CD8-positive, alpha-beta memory T cell (primary cell): ENCODE measurements around the gene SIK1. TPM values are rescaled to one million over a fixed set of nuclear protein-coding genes. Genes with fewer than 3 reads are reported as not detected.

Source experiments
- CTCF ChIA-PET: fragments of 350-600 bp; sonication (Branson Sonifier 250); formaldehyde crosslinking; loops from one replicate; lab custom pipeline; 2021; ENCODE audit warnings: antibody characterized with exemption; lab: Charles Lee
- POLR2A ChIA-PET: fragments of 350-600 bp; sonication (Branson Sonifier 250); formaldehyde crosslinking; loops from one replicate; lab custom pipeline; 2021; ENCODE audit warnings: antibody characterized with exemption; lab: Charles Lee
- DNase-seq, 5 donors: peaks; one replicate each; pipeline versions ENCODE4 v3.0.0 to v3.0.0-alpha.2; 2020 to 2022; ENCODE audit warnings: mixed read lengths in 1 of 5
- H3K27ac ChIP-seq: one replicate; pipeline ENCODE4 v1.7.0; 2013; ENCODE audit warnings: low read depth, mild to moderate bottlenecking, low read length, moderate library complexity
- H3K27me3 ChIP-seq: 2 replicates; pipeline ENCODE4 v1.7.0; 2013; ENCODE audit warnings: low read length, mild to moderate bottlenecking; ENCODE audit not compliant: insufficient read depth, poor library complexity, severe bottlenecking
- H3K36me3 ChIP-seq: 2 replicates; pipeline ENCODE4 v1.7.0; 2013; ENCODE audit warnings: mild to moderate bottlenecking, low read length, moderate library complexity; ENCODE audit not compliant: insufficient read depth
- H3K4me1 ChIP-seq: 2 replicates; pipeline ENCODE4 v1.7.0; 2013; ENCODE audit warnings: mild to moderate bottlenecking, low read length, moderate library complexity; ENCODE audit not compliant: insufficient read depth
- H3K4me3 ChIP-seq: 2 replicates; pipeline ENCODE4 v1.7.0; 2013; ENCODE audit warnings: mild to moderate bottlenecking, low read length
- H3K9me3 ChIP-seq: 2 replicates; pipeline ENCODE4 v1.7.0; 2013; ENCODE audit warnings: mild to moderate bottlenecking, low read length
- H3K27ac Mint-ChIP-seq, 8 donors: one replicate each; pipeline ENCODE4 v1.8.0; 2020 to 2021; ENCODE audit warnings: mixed read lengths in 8 of 8, mild to moderate bottlenecking in 6 of 8, inconsistent platforms in 3 of 8, moderate library complexity in 3 of 8
- H3K27me3 Mint-ChIP-seq, 2 donors: one replicate each; pipeline ENCODE4 v1.8.0; 2020 to 2021; ENCODE audit warnings: mixed read lengths in 2 of 2, mild to moderate bottlenecking in 1 of 2, moderate library complexity in 1 of 2
- H3K36me3 Mint-ChIP-seq, 3 donors: one replicate each; pipeline ENCODE4 v1.8.0; 2020 to 2021; ENCODE audit warnings: mixed read lengths in 3 of 3, inconsistent platforms in 1 of 3, mild to moderate bottlenecking in 1 of 3
- H3K4me1 Mint-ChIP-seq, 3 donors: one replicate each; pipeline ENCODE4 v1.8.0; 2020 to 2021; ENCODE audit warnings: mixed read lengths in 3 of 3, inconsistent platforms in 1 of 3, mild to moderate bottlenecking in 1 of 3
- H3K4me3 Mint-ChIP-seq, 7 donors: one replicate each; pipeline ENCODE4 v1.8.0; 2020 to 2021; ENCODE audit warnings: mixed read lengths in 7 of 7, mild to moderate bottlenecking in 6 of 7, moderate library complexity in 4 of 7, inconsistent platforms in 2 of 7
- H3K9me3 Mint-ChIP-seq, 5 donors: one replicate each; pipeline ENCODE4 v1.8.0; 2020 to 2022; ENCODE audit warnings: mixed read lengths in 5 of 5, mild to moderate bottlenecking in 3 of 5, moderate library complexity in 2 of 5, inconsistent platforms in 1 of 5
- polyA plus RNA-seq: library from polyadenylated mRNA; unstranded; fragments of 300-500 nt; fragmentation: Illumina TruSeq; gene quantifications from one replicate; pipeline ENCODE4 v1.2.3, GENCODE V29; 2021
- total RNA-seq, 2 experiments: library from RNA; stranded (reverse); gene quantifications; one replicate each; pipeline ENCODE4 v1.2.3, GENCODE V29; 2021

The SIK1 gene
- total and polyA plus RNA-seq, 3 experiments from 2014 or later, result 0.62 to 6.0 (median 4.6) TPM

- H3K9me3 ChIP-seq, result no peaks in the 10 kb centered on the region
- Mint-ChIP-seq H3K4me1 (peaks cover 0 to 3% (median 0%) of the 10 kb centered on the region in 3 donors), H3K36me3 (no peaks in the 10 kb centered on the region), H3K4me3 (no peak overlapping the region), H3K9me3 (no peaks in the 10 kb centered on the region), H3K27ac (peak overlapping the region in 4 of 8 donors; percentile 52 to 76 (median 71)), H3K27me3 (peaks cover 0 to 3% of the 10 kb centered on the region in 2 donors)
- H3K4me1 ChIP-seq, result no peaks in the 10 kb centered on the region
- no peak for DNase-seq
- H3K27me3 ChIP-seq, result no peaks in the 10 kb centered on the region
- H3K27ac ChIP-seq, result no peak overlapping the region
- CTCF ChIA-PET, result no interaction called here
- H3K4me3 ChIP-seq, result no peak overlapping the region
- POLR2A ChIA-PET, result no interaction called here
- no peaks in the 10 kb centered on the region for H3K36me3 ChIP-seq
Measured at GRCh38 chr21:43369124-43369523, 57.8 kb downstream of the SIK1 start.

GRCh38 chr21:43368685-43369084 lies 58.2 kb downstream of the SIK1 start:
- ChIA-PET CTCF (no interaction called here), POLR2A (no interaction called here)
- no peaks in the 10 kb centered on the region for H3K36me3 ChIP-seq
- H3K9me3 Mint-ChIP-seq, result no peaks in the 10 kb centered on the region
- no peaks in the 10 kb centered on the region for H3K27me3 ChIP-seq
- no peaks in the 10 kb centered on the region for H3K9me3 ChIP-seq
- H3K4me3 ChIP-seq, result no peak overlapping the region
- H3K4me1 ChIP-seq, result no peaks in the 10 kb centered on the region
- no peaks in the 10 kb centered on the region for H3K36me3 Mint-ChIP-seq
- no peak for DNase-seq
- H3K27ac ChIP-seq, result no peak overlapping the region
- peaks cover 0 to 3% (median 0%) of the 10 kb centered on the region in 3 donors for H3K4me1 Mint-ChIP-seq
- no peak overlapping the region for H3K4me3 Mint-ChIP-seq
- H3K27me3 Mint-ChIP-seq, result peaks cover 0 to 3% of the 10 kb centered on the region in 2 donors
- peak overlapping the region in 4 of 8 donors; percentile 52 to 76 (median 71) for H3K27ac Mint-ChIP-seq

DNA sequence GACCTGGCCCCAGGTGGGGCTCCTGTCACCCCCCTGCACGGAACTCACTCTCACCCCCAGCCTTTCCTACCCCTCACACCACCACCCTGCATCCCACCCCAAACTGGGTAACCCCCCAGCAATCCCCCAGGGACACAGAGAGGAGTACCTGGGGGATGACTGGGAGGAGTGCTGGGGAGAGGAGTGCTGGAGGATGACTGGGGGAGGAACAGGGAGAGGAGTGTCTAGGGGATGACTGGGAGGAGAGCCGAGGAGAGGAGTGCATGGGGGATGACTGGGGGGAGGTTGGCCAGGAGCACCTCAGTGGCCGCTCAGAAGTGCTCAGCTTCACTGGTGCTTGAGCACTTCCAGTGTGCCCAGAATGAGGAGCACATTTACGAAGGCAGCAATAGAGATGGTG lies 59.1 kb downstream of the SIK1 start:
- Mint-ChIP-seq H3K27me3 (peaks cover 0 to 4% of the 10 kb centered on the region in 2 donors), H3K9me3 (no peaks in the 10 kb centered on the region), H3K4me1 (peaks cover under 1 to 8% (median 2%) of the 10 kb centered on the region in 3 donors), H3K36me3 (no peaks in the 10 kb centered on the region), H3K4me3 (no peak overlapping the region), H3K27ac (peak overlapping the region in 1 of 8 donors; percentile 70)
- H3K27me3 ChIP-seq, result no peaks in the 10 kb centered on the region
- no peak overlapping the region for H3K27ac ChIP-seq
- no peak for DNase-seq
- H3K4me3 ChIP-seq, result no peak overlapping the region
- POLR2A ChIA-PET, result no interaction called here
- H3K4me1 ChIP-seq, result peaks cover 8% of the 10 kb centered on the region
- CTCF ChIA-PET, result no interaction called here
- no peaks in the 10 kb centered on the region for H3K9me3 ChIP-seq
- no peaks in the 10 kb centered on the region for H3K36me3 ChIP-seq

DNA sequence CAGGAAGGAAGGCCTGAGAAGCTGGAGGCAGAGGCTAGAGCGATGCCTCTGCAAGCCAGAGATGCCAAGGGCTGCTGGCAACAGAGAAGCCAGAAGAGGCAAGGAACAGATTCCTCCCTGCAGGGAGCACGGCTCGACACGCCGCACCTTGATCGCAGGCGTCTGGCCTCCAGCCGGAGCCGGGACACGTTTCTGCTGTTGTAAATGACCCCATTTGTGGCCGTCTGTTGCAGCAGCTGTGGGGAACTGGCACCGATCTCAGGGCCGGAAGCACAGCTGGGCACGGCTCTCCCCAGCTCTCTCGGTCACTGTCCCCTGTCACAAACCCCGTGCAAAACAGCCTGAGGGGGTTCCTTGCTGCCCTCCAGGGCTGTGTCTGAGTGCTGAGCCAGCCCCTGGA lies 59.6 kb downstream of the SIK1 start:
- ChIA-PET CTCF (no interaction called here), POLR2A (no interaction called here)
- Mint-ChIP-seq H3K4me3 (no peak overlapping the region), H3K27me3 (peaks cover 0 to 8% of the 10 kb centered on the region in 2 donors), H3K36me3 (no peaks in the 10 kb centered on the region), H3K4me1 (peaks cover 6 to 14% (median 6%) of the 10 kb centered on the region in 3 donors), H3K27ac (peak overlapping the region in 2 of 8 donors; percentile 40 to 66), H3K9me3 (no peaks in the 10 kb centered on the region)
- H3K27me3 ChIP-seq, result no peaks in the 10 kb centered on the region
- H3K4me3 ChIP-seq, result no peak overlapping the region
- peaks cover 12% of the 10 kb centered on the region for H3K4me1 ChIP-seq
- no peak overlapping the region for H3K27ac ChIP-seq
- no peaks in the 10 kb centered on the region for H3K9me3 ChIP-seq
- no peak for DNase-seq
- no peaks in the 10 kb centered on the region for H3K36me3 ChIP-seq

DNA sequence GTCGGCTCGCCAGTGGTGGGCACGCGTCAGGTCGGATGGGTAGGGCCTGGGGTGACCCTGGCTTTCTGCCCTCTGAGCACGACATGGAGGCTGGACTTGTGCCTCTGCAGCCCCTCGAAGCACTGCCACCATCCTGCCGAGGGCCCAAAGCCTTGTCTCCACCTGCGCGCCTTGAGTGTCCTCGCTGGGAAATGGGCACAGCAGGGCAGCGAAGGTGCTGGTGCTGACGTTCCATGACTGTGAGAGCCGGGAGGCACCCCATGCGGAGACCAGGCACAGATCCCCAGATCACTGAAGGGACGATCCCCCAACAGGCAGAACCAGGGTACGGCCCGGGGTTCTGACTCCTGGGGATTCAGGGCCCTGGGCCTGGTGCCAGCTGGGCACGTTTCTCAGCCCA lies 60.3 kb downstream of the SIK1 start:
- Mint-ChIP-seq H3K36me3 (no peaks in the 10 kb centered on the region), H3K4me1 (peaks cover 11 to 20% (median 12%) of the 10 kb centered on the region in 3 donors)
- no peaks in the 10 kb centered on the region for H3K9me3 ChIP-seq

GRCh38 chr21:43365611-43366426 lies 61.1 kb downstream of the SIK1 start:
- ChIA-PET POLR2A (no interaction called here), CTCF (no interaction called here)
- H3K27me3 ChIP-seq, result no peaks in the 10 kb centered on the region
- Mint-ChIP-seq H3K27me3 (peaks cover 0 to 8% of the 10 kb centered on the region in 2 donors), H3K4me1 (peaks cover 18 to 29% (median 19%) of the 10 kb centered on the region in 3 donors), H3K4me3 (peak overlapping the region in 1 of 7 donors; percentile 36), H3K36me3 (no peaks in the 10 kb centered on the region), H3K27ac (peak overlapping the region in 3 of 8 donors; percentile 50 to 83 (median 80)), H3K9me3 (no peaks in the 10 kb centered on the region)
- peaks cover 26% of the 10 kb centered on the region for H3K4me1 ChIP-seq
- no peak overlapping the region for H3K27ac ChIP-seq
- H3K36me3 ChIP-seq, result no peaks in the 10 kb centered on the region
- H3K9me3 ChIP-seq, result no peaks in the 10 kb centered on the region
- no peak overlapping the region for H3K4me3 ChIP-seq
- no peak for DNase-seq

More for the DNA sequence above, 60.3 kb downstream of the SIK1 start:
- ChIA-PET POLR2A (no interaction called here), CTCF (no interaction called here)
- Histone ChIP-seq H3K4me3 (no peak overlapping the region), H3K27me3 (no peaks in the 10 kb centered on the region), H3K36me3 (no peaks in the 10 kb centered on the region), H3K4me1 (peaks cover 18% of the 10 kb centered on the region), H3K27ac (no peak overlapping the region)
- no peaks in the 10 kb centered on the region for H3K9me3 Mint-ChIP-seq
- no peak overlapping the region for H3K4me3 Mint-ChIP-seq
- no peak for DNase-seq
- peak overlapping the region in 1 of 8 donors; percentile 66 for H3K27ac Mint-ChIP-seq
- H3K27me3 Mint-ChIP-seq, result peaks cover 0 to 8% of the 10 kb centered on the region in 2 donors

DNA sequence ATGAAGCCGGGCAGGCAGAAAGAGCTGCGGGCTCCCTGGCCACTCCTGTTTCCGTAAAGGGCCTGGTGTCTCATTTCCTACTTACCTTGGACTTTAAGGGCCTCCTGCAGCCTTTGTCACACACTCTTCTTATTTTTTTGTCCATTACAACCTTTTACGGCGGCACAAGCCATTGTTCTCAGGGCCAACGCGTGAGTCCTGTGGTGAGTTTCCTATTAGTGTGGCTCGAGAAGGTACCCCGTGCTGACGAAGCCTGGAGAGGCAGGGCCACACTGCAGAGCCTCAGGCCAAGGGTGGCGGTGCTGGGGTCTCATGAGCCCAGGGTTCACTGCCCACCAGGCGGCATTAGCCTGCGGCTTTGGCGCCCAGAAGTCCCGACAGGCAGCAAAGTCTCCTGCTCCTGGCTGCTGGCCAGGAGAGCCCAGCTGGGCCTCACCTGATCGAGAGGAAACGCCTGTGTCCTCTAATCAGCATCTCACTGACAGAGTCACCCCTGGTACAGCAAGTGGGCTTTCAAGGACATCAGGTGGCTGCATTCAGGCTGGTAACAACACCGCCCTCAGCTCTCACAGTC lies 62.0 kb downstream of the SIK1 start:
- peaks cover 26% of the 10 kb centered on the region for H3K4me1 ChIP-seq
- H3K9me3 Mint-ChIP-seq, result no peaks in the 10 kb centered on the region
- H3K27ac Mint-ChIP-seq, result peak overlapping the region in 3 of 8 donors; percentile 50 to 88 (median 73)
- DNase-seq, result no peak
- ChIA-PET POLR2A (no interaction called here), CTCF (no interaction called here)
- H3K36me3 ChIP-seq, result no peaks in the 10 kb centered on the region
- peaks cover 18 to 29% (median 19%) of the 10 kb centered on the region in 3 donors for H3K4me1 Mint-ChIP-seq
- no peak overlapping the region for H3K4me3 ChIP-seq
- H3K27me3 ChIP-seq, result no peaks in the 10 kb centered on the region
- no peak overlapping the region for H3K27ac ChIP-seq
- no peaks in the 10 kb centered on the region for H3K36me3 Mint-ChIP-seq
- no peak overlapping the region for H3K4me3 Mint-ChIP-seq
- no peaks in the 10 kb centered on the region for H3K9me3 ChIP-seq
- peaks cover 0 to 8% of the 10 kb centered on the region in 2 donors for H3K27me3 Mint-ChIP-seq
